Measurements from ENCODE around the gene DHCR24.
A peak's percentile ranks its signal among the peaks of the same experiment; 100 is the strongest.

The DHCR24 gene

GRCh38 chr1:54800899-54801759 lies 85.9 kb downstream of the DHCR24 start, which contains the start of gene TTC22:
Gene TTC22, minus strand, starts transcription at chr1:54801323. Its CDS starts 160 bp downstream, at chr1:54801163.
- no peaks in the 10 kb centered on the region for H3K36me3 ChIP-seq
- TF ChIP-seq, protein P1, sequence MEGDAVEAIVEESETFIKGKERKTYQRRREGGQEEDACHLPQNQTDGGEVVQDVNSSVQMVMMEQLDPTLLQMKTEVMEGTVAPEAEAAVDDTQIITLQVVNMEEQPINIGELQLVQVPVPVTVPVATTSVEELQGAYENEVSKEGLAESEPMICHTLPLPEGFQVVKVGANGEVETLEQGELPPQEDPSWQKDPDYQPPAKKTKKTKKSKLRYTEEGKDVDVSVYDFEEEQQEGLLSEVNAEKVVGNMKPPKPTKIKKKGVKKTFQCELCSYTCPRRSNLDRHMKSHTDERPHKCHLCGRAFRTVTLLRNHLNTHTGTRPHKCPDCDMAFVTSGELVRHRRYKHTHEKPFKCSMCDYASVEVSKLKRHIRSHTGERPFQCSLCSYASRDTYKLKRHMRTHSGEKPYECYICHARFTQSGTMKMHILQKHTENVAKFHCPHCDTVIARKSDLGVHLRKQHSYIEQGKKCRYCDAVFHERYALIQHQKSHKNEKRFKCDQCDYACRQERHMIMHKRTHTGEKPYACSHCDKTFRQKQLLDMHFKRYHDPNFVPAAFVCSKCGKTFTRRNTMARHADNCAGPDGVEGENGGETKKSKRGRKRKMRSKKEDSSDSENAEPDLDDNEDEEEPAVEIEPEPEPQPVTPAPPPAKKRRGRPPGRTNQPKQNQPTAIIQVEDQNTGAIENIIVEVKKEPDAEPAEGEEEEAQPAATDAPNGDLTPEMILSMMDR (IDR thresholded peaks at IDR 0.05), result no peak
- intact Hi-C loops (cut with DNase I; ENCODE audit: low total_unique reads), result loop anchor here (10.0 kb wide), 1 partner anchor 706 kb away; no protein-coding TSS in a partner anchor
- peak within 1 kb of the TSS; percentile 25 to 37 for H3K4me3 ChIP-seq
- no peaks in the 10 kb centered on the region for H3K9me3 ChIP-seq
- no peak within 1 kb of the TSS for H3K27ac ChIP-seq
- peaks cover 0 to 38% of the 10 kb centered on the region in 2 donors for H3K27me3 ChIP-seq
- peaks cover 0 to 44% (median 17%) of the 10 kb centered on the region in 4 donors for H3K4me1 ChIP-seq
- peak in 1 of 2 donors; percentile 63 for DNase-seq

DNA sequence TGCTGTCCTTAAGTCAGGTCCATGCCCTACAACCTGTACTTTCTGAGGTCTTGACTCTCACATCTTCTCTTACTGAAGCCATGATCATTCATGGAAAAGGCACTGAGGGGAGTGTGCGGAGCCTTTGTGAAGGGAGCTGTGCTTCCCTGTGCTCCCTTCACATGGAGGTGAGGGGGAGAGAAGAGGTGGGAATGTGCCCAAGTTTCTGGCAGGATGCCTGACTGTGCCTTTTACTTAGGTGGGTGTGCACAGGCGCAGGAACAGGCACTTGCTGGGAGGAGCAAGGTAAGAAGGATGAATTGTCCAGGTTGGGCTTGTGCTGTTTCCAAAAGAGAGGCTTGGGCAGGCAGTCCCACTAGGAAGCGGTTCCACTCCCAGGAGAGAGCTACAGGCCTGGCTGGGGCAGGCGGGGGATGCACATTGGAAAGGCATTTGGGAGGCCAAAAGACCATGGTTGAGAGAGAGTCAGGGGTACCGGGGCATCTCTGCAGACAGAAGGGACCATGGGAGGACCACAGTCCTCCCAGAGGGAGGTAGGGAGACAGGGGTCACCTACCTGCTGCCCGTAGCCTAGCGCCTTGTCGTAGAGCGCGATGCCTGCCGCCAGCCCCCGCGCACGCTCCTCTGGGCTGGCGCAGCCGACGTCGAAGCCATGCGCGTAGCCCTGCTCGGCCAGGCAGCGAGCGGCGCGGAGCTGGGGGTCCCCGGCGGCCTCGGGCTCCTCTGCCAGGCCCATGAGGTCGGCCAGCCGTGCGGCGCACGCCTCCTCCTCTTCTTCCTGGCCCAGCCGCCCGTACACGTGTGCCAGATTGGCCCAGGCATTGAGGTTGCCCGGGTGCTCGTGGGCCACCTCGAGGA lies 86.7 kb downstream of the DHCR24 start:
- DNase-seq, result peak in 1 of 2 donors; percentile 32
- Histone ChIP-seq H3K4me3 (peak overlapping the region; percentile 25 to 37), H3K27ac (no peak overlapping the region)

More for the DNA sequence above, 86.7 kb downstream of the DHCR24 start:
- Histone ChIP-seq H3K27me3 (peaks cover 0 to 38% of the 10 kb centered on the region in 2 donors), H3K36me3 (no peaks in the 10 kb centered on the region), H3K9me3 (no peaks in the 10 kb centered on the region), H3K4me1 (peaks cover 0 to 44% (median 17%) of the 10 kb centered on the region in 4 donors)
- TF ChIP-seq, protein P1 (IDR thresholded peaks at IDR 0.05), result no peak
- intact Hi-C loops (cut with DNase I; ENCODE audit: low total_unique reads), result loop anchor here (10.0 kb wide), 1 partner anchor 705 kb away; no protein-coding TSS in a partner anchor

Measured in tibial artery (tissue), 4 donors.